ENCODE data around the gene TANC1.

TANC1 gene

GRCh38 chr2:159225025-159226016 is 256.9 kb downstream of the TANC1 start:
- DNase-seq (ENCODE audit: low read depth): no peak

GRCh38 chr2:159226059-159226461 is 257.6 kb downstream of the TANC1 start:
- DNase-seq (ENCODE audit: low read depth): peak; percentile 65

GRCh38 chr2:159226608-159227385 is 258.4 kb downstream of the TANC1 start:
- no peak for DNase-seq (ENCODE audit: low read depth)

GRCh38 chr2:159227467-159227866 is 259.0 kb downstream of the TANC1 start:
- peak; percentile 35 for DNase-seq (ENCODE audit: low read depth)

GRCh38 chr2:159228081-159228581 is 259.7 kb downstream of the TANC1 start:
- DNase-seq (ENCODE audit: low read depth): peak; percentile 95

GRCh38 chr2:159229476-159230144 is 261.2 kb downstream of the TANC1 start:
- DNase-seq (ENCODE audit: low read depth): no peak

- DNase-seq (ENCODE audit: low read depth): no peak
Measured at GRCh38 chr2:159230145-159230877, 261.9 kb downstream of the TANC1 start.

- no peak for DNase-seq (ENCODE audit: low read depth)
Measured at GRCh38 chr2:159232456-159233170, 264.2 kb downstream of the TANC1 start.

- no peak for DNase-seq (ENCODE audit: low read depth)
Measured at GRCh38 chr2:159234868-159235267, 266.4 kb downstream of the TANC1 start.

- no peak for DNase-seq (ENCODE audit: low read depth)
Measured at GRCh38 chr2:159243529-159243928, 275.1 kb downstream of the TANC1 start.

- DNase-seq (ENCODE audit: low read depth): no peak
Measured at GRCh38 chr2:159246325-159246988, 278.0 kb downstream of the TANC1 start.

- peak; percentile 85 for DNase-seq (ENCODE audit: low read depth)
Measured at GRCh38 chr2:159249990-159250715, 281.7 kb downstream of the TANC1 start.

GRCh38 chr2:159251296-159252173 is 283.1 kb downstream of the TANC1 start:
- peak; percentile 15 for DNase-seq (ENCODE audit: low read depth)

GRCh38 chr2:159252905-159253304 is 284.5 kb downstream of the TANC1 start:
- DNase-seq (ENCODE audit: low read depth): no peak

- peak; percentile 70 for DNase-seq (ENCODE audit: low read depth)
Measured at GRCh38 chr2:159256159-159256558, 287.7 kb downstream of the TANC1 start.

GRCh38 chr2:159262226-159262625 is 293.8 kb downstream of the TANC1 start:
- DNase-seq (ENCODE audit: low read depth): peak; percentile 34

- no peak for DNase-seq (ENCODE audit: low read depth)
Measured at GRCh38 chr2:159262904-159263303, 294.5 kb downstream of the TANC1 start.

- peak; percentile 51 for DNase-seq (ENCODE audit: low read depth)
Measured at GRCh38 chr2:159265171-159265576, 296.7 kb downstream of the TANC1 start.
